Cardiac muscle cell (in vitro differentiated cells and primary cell): Measurements from ENCODE around the gene ZNF287. TPM values are rescaled to one million over a fixed set of nuclear protein-coding genes. Genes with fewer than 3 reads are reported as not detected.

Experiments used
- DNase-seq, 2 donors: peaks; one replicate each; pipeline versions ENCODE4 v3.0.0 to v3.0.0-alpha.2; 2010 to 2017; ENCODE audit warnings: low read depth in 1 of 2, low spot score in 1 of 2
- H3K27ac ChIP-seq: fragments of 200-600 bp; sonication (generic); 2 replicates; pipeline ENCODE4 v1.5.1; 2016
- H3K27me3 ChIP-seq: fragments of 200-600 bp; sonication (generic); 2 replicates; pipeline ENCODE4 v1.6.0; 2016; ENCODE audit warnings: control low read depth
- H3K36me3 ChIP-seq: fragments of 200-600 bp; sonication (generic); 2 replicates; pipeline ENCODE4 v1.5.1; 2016; ENCODE audit warnings: control low read depth
- H3K4me1 ChIP-seq: fragments of 200-600 bp; sonication (generic); 2 replicates; pipeline ENCODE4 v1.8.1; 2017; ENCODE audit warnings: low read depth, mild to moderate bottlenecking, mixed run types
- H3K4me3 ChIP-seq: fragments of 200-600 bp; sonication (generic); 2 replicates; pipeline ENCODE4 v1.5.1; 2016; ENCODE audit warnings: mild to moderate bottlenecking
- H3K9me3 ChIP-seq: fragments of 200-600 bp; sonication (generic); 2 replicates; pipeline ENCODE4 v1.5.1; 2017; ENCODE audit warnings: low read depth, mild to moderate bottlenecking, control low read depth
- CTCF ChIP-seq: IDR thresholded peaks from 2 replicates; pipeline ENCODE4 v1.5.1; 2012; ENCODE audit warnings: low read depth, mild to moderate bottlenecking, low read length
- polyA plus RNA-seq: library from polyadenylated mRNA; unstranded; fragments of >200 nt; fragmentation: Nextera tagmentation; extraction: Ambion mirVana; gene quantifications from 2 replicates; pipeline ENCODE4 v1.2.1, GENCODE V29; 2016
- total RNA-seq: library from RNA; depleted of rRNA; stranded (reverse); fragments of >200 nt; gene quantifications from 2 replicates; pipeline ENCODE4 v1.2.3, GENCODE V29; 2016

ZNF287 gene
- total and polyA plus RNA-seq, 2 experiments from 2014 or later, result 24.1 to 28.9 TPM

- TF ChIP-seq CTCF, result no peak
- Histone ChIP-seq H3K27ac (peak overlapping the region; percentile 77), H3K9me3 (no peaks in the 10 kb centered on the region), H3K4me3 (no peak overlapping the region), H3K27me3 (no peaks in the 10 kb centered on the region), H3K4me1 (peaks cover 12% of the 10 kb centered on the region), H3K36me3 (no peaks in the 10 kb centered on the region)
- no peak for DNase-seq
These were observed 53.1 kb downstream of the ZNF287 start for GRCh38 chr17:16515933-16516332.

- H3K4me1 ChIP-seq, result peaks cover 12% of the 10 kb centered on the region
- H3K27me3 ChIP-seq, result no peaks in the 10 kb centered on the region
- no peak for DNase-seq
- no peak overlapping the region for H3K4me3 ChIP-seq
- H3K36me3 ChIP-seq, result no peaks in the 10 kb centered on the region
- no peak for TF ChIP-seq CTCF
- no peaks in the 10 kb centered on the region for H3K9me3 ChIP-seq
- no peak overlapping the region for H3K27ac ChIP-seq
These were observed 55.1 kb downstream of the ZNF287 start for GRCh38 chr17:16513873-16514272.

GRCh38 chr17:16512011-16512410 lies 57.0 kb downstream of the ZNF287 start:
- no peaks in the 10 kb centered on the region for H3K9me3 ChIP-seq
- H3K27ac ChIP-seq, result no peak overlapping the region
- TF ChIP-seq CTCF, result no peak
- no peak for DNase-seq
- peaks cover 9% of the 10 kb centered on the region for H3K4me1 ChIP-seq
- no peaks in the 10 kb centered on the region for H3K36me3 ChIP-seq
- no peak overlapping the region for H3K4me3 ChIP-seq
- no peaks in the 10 kb centered on the region for H3K27me3 ChIP-seq

DNA sequence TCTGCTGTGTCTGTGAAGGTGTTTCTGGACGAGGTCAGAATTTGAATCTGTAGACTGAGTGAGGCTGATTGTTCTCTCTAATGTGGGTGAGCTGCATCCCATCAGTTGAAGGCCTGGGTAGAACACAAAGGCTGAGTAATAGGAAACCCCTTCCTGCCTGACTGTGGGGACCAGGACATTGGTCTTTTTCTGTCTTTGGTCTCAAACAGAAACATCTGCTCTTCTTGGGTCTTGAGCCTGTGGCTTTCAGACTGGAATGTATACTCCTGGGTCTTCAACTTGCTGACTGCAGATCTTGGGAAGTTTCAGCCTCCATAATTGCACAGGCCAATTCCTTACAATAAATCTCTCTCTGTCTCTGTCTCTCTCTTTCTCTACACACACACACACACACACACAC lies 57.4 kb downstream of the ZNF287 start:
- DNase-seq, result no peak
- Histone ChIP-seq H3K36me3 (no peaks in the 10 kb centered on the region), H3K4me3 (no peak overlapping the region), H3K27me3 (no peaks in the 10 kb centered on the region), H3K4me1 (peaks cover 5% of the 10 kb centered on the region), H3K9me3 (no peaks in the 10 kb centered on the region), H3K27ac (no peak overlapping the region)
- no peak for TF ChIP-seq CTCF

- Histone ChIP-seq H3K4me1 (no peaks in the 10 kb centered on the region), H3K27me3 (no peaks in the 10 kb centered on the region), H3K4me3 (no peak overlapping the region), H3K9me3 (no peaks in the 10 kb centered on the region), H3K27ac (no peak overlapping the region), H3K36me3 (no peaks in the 10 kb centered on the region)
- no peak for TF ChIP-seq CTCF
- no peak for DNase-seq
These were observed 61.0 kb downstream of the ZNF287 start for GRCh38 chr17:16507918-16508533.
